ENCODE data around the gene SLC25A36. TPM values are rescaled to one million over a fixed set of nuclear protein-coding genes. Genes with fewer than 3 reads are reported as not detected.

SLC25A36 gene
- polyA plus RNA-seq = 38.6 and 41.1 TPM in 2 replicates

GRCh38 chr3:140941434-140942220 lies at the start of gene SLC25A36:
Gene SLC25A36 (plus strand): TSS chr3:140941836. CDS start chr3:140942055, 219 bp downstream.

Other genes with a start within 250 kb of the SLC25A36 start
- gene SPSB4, start 109.5 kb downstream of the SLC25A36 start, polyA plus RNA-seq = not detected in 2 replicates

Measured in Purkinje cell (primary cell).